CD4-positive, alpha-beta T cell treated with Interferon alpha-2 for 1 hour (primary cell): ENCODE results near the gene MTCL1.

Experiments
- DNase-seq, 2 donors: peaks; one replicate each; pipeline ENCODE4 v3.0.0-alpha.2; 2020 to 2022

MTCL1 gene

GRCh38 chr18:8794934-8795280 lies 89.6 kb downstream of the MTCL1 start:
- DNase-seq, result no peak

- no peak for DNase-seq
These were observed 90.4 kb downstream of the MTCL1 start for GRCh38 chr18:8795586-8796325.

GRCh38 chr18:8797206-8797605 lies 91.8 kb downstream of the MTCL1 start:
- DNase-seq, result no peak

- no peak for DNase-seq
These were observed 93.6 kb downstream of the MTCL1 start for GRCh38 chr18:8799001-8799400.

GRCh38 chr18:8799596-8800441 lies 94.5 kb downstream of the MTCL1 start:
- no peak for DNase-seq

GRCh38 chr18:8800445-8800844 lies 95.1 kb downstream of the MTCL1 start:
- DNase-seq, result no peak

- DNase-seq, result no peak
These were observed 95.5 kb downstream of the MTCL1 start for GRCh38 chr18:8800876-8801262.

GRCh38 chr18:8801263-8801901 lies 96.0 kb downstream of the MTCL1 start:
- DNase-seq, result no peak

GRCh38 chr18:8802017-8802672 lies 96.8 kb downstream of the MTCL1 start:
- DNase-seq, result no peak

GRCh38 chr18:8803063-8803795 lies 97.9 kb downstream of the MTCL1 start:
- DNase-seq, result no peak

- DNase-seq, result no peak
These were observed 98.6 kb downstream of the MTCL1 start for GRCh38 chr18:8803957-8804356.

GRCh38 chr18:8805552-8805951 lies 100.2 kb downstream of the MTCL1 start:
- no peak for DNase-seq

GRCh38 chr18:8806100-8806797 lies 100.9 kb downstream of the MTCL1 start:
- DNase-seq, result no peak

- no peak for DNase-seq
These were observed 101.6 kb downstream of the MTCL1 start for GRCh38 chr18:8806798-8807487.

GRCh38 chr18:8807488-8807805 lies 102.1 kb downstream of the MTCL1 start:
- DNase-seq, result no peak

GRCh38 chr18:8808001-8808400 lies 102.6 kb downstream of the MTCL1 start:
- no peak for DNase-seq

- no peak for DNase-seq
These were observed 104.2 kb downstream of the MTCL1 start for GRCh38 chr18:8809514-8809913.

GRCh38 chr18:8810157-8810556 lies 104.8 kb downstream of the MTCL1 start:
- no peak for DNase-seq

GRCh38 chr18:8811115-8811514 lies 105.8 kb downstream of the MTCL1 start:
- no peak for DNase-seq

GRCh38 chr18:8812631-8813030 lies 107.3 kb downstream of the MTCL1 start:
- no peak for DNase-seq

- DNase-seq, result no peak
These were observed 108.3 kb downstream of the MTCL1 start for GRCh38 chr18:8813611-8814010.

- no peak for DNase-seq
These were observed 108.8 kb downstream of the MTCL1 start for GRCh38 chr18:8814206-8814605.
